GM12878 (cell line): ENCODE measurements around the gene INVS.

Experiments used
- ATF2 ChIP-seq: IDR thresholded peaks from 2 replicates; pipeline ENCODE4 v1.6.1; 2012; ENCODE audit warnings: low read length, inconsistent platforms
- BRCA1 ChIP-seq: IDR thresholded peaks from 2 replicates; pipeline ENCODE4 v1.6.1; 2011; ENCODE audit warnings: low read depth, low read length, improper control_type of control experiment
- CHD2 ChIP-seq: IDR thresholded peaks from 2 replicates; pipeline ENCODE4 v1.6.1; 2011; ENCODE audit warnings: low read depth, low read length, improper control_type of control experiment, borderline replicate concordance
- CTCF ChIP-seq, 3 experiments: IDR thresholded peaks in 2 of 3; conservative IDR thresholded peaks in 1 of 3; 2 replicates each; pipeline ENCODE4 v1.5.1; 2011; ENCODE audit warnings: low read depth in 3 of 3, low read length in 3 of 3, mild to moderate bottlenecking in 3 of 3, control low read depth in 2 of 3, moderate library complexity in 2 of 3, inconsistent platforms in 1 of 3, mixed read lengths in 1 of 3; ENCODE audit not compliant: control insufficient read depth in 2 of 3, insufficient read depth in 1 of 3; ENCODE audit errors: extremely low read depth in 1 of 3
- EP300 ChIP-seq, 2 experiments: fragments of 150-350 bp in 1 of 2; IDR thresholded peaks; 2 replicates each; pipeline ENCODE4 v1.6.1; 2011 to 2012; ENCODE audit warnings: low read depth in 2 of 2, low read length in 2 of 2, borderline replicate concordance in 1 of 2, improper control_type of control experiment in 1 of 2, inconsistent platforms in 1 of 2; ENCODE audit not compliant: control insufficient read depth in 1 of 2
- MAX ChIP-seq: IDR thresholded peaks from 2 replicates; pipeline ENCODE4 v1.6.1; 2012; ENCODE audit warnings: low read depth, low read length, improper control_type of control experiment
- POLR2A ChIP-seq: IDR thresholded peaks from 2 replicates; pipeline ENCODE4 v1.6.1; 2011; ENCODE audit warnings: low read depth, mild to moderate bottlenecking, low read length
- SUZ12 ChIP-seq: fragments of 200-600 bp; sonication (generic); IDR thresholded peaks from one replicate; pipeline ENCODE4 v1.6.1; 2018; ENCODE audit warnings: antibody characterized with exemption, mild to moderate bottlenecking; ENCODE audit not compliant: unreplicated experiment
- ZBED1 ChIP-seq: IDR thresholded peaks from 2 replicates; pipeline ENCODE4 v1.6.1; 2016; ENCODE audit warnings: borderline replicate concordance
- ZZZ3 ChIP-seq: IDR thresholded peaks from 2 replicates; pipeline ENCODE4 v1.6.1; 2011; ENCODE audit warnings: low read depth; ENCODE audit not compliant: control insufficient read depth, insufficient read length

GRCh38 chr9:100281066-100281465, 182.0 kb downstream of the INVS start:
- TF ChIP-seq BRCA1: no peak
- TF ChIP-seq ATF2: no peak
- no peak for TF ChIP-seq EP300 (IDR thresholded peaks at IDR 0.05; ENCODE audit: borderline replicate concordance in 1 of 2, control insufficient read depth in 1 of 2, low read depth in 2 of 2, low read length in 2 of 2)
- no peak for TF ChIP-seq CTCF (IDR thresholded peaks at IDR 0.05 in 2 of 3, conservative IDR thresholded peaks at IDR 0.05 in 1 of 3; ENCODE audit: control insufficient read depth in 2 of 3, extremely low read depth in 1 of 3, insufficient read depth in 1 of 3, low read depth in 3 of 3, low read length in 3 of 3)
- no peak for TF ChIP-seq CHD2
- TF ChIP-seq SUZ12: no peak
- TF ChIP-seq ZBED1: no peak
- TF ChIP-seq ZZZ3: no peak
- TF ChIP-seq MAX: no peak
- TF ChIP-seq POLR2A: no peak
